Amniotic epithelial cell (primary cell): ENCODE measurements around the gene ANOS1.
"Not testable (repeated sequence)": the region's sequence is repeated elsewhere in the genome, so short reads cannot be mapped to it uniquely, and the experiment has no call there.

Experiments used
- DNase-seq: peaks from one replicate; pipeline ENCODE4 v3.0.0-alpha.2; 2010; ENCODE audit warnings: low read depth

The ANOS1 gene

DNA sequence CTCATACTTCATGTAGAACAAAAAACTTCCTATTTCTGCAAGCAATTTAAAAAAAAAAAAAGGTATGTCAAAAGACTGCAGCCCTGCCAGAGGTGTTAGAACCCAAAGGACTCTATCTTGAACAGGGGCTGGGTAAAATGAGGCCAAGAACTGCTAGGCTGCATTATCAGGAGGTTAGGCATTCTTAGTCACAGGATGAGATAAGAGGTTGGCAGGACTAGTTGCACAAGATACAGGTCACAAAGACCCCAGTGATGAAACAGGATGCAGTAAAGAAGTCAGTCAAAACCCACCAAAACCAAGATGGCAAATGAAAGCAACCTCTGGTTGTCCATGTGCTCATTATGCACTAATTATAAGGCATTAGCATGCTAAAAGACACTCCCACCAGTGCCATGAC is 104.1 kb downstream of the ANOS1 start:
- peak; percentile 37 for DNase-seq

DNA sequence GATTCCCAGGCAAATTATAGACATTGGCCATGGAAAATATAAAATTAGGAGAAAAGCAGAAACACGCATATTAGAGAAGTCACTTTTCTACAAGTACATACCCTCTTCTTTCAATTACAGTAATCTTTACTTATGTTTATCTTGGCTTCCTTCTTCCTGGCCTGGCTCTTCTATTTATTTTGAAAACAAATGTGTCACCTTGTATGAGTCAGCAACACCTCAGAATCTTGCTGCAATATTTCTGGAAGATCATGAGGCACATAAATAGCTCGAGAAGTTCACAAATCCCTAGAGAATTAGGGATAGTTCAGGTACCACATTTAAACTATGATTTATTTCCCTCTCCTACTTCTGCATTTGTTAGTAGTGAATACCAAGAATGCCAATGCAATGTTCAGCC is 124.6 kb downstream of the ANOS1 start:
- DNase-seq, result peak; percentile 50

DNA sequence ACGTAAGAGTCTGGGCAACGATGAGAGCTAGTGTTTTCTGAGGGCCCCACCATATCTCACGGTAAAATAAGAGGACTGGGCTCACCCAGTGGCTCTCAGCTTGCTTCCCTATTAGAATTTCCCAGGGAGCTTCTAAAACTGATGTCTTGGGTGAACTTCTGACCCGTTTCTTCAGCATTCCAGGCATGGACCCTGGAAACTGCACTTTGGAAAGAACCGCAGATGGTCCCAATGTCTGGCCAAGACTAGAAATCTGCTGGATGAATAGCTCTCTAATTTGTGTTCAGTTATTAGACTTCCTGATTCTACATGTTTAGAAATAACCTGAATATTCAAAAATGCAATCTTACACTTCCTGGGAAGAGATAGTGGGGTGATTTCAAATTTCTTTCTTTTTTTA is 127.8 kb downstream of the ANOS1 start:
- DNase-seq, result no peak

DNA sequence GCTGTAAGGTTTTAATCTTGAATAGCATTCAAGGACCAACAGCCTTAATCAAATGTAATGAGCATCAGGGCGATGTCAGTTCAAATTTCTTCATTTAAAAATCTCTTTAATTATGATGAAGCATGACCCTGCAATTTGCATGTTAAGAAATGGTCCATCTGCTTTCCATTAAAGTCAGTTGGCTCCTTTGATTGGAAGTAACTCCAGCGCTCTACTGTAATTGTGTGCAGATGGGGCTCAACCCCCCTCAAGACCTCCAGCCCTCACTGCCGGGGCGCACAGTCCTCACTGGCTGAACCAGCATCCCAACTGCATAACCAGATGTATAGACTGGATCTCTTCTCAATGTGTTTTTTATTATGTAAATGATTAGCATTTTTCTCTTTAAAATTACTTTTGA is 140.4 kb downstream of the ANOS1 start:
- DNase-seq, result no peak

DNA sequence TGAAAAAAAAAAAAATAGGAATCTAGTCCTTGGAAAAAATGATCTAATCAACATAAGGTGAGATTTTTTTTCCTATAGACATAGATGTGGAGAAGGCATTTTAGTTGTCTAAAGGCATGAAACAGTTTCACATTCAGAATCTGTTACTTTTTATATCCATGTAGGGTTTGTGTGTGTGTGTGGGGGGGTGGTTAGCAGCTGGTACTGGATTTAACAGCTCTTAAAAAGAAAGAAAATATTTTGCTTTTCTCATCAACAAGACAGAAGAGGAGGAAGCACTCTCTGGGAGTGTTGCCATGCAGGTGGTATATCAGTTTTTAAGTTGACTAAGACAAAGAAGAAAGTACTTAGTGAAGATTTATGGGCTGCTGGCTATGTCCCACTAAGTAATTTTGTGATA is 145.0 kb downstream of the ANOS1 start:
- DNase-seq, result no peak

DNA sequence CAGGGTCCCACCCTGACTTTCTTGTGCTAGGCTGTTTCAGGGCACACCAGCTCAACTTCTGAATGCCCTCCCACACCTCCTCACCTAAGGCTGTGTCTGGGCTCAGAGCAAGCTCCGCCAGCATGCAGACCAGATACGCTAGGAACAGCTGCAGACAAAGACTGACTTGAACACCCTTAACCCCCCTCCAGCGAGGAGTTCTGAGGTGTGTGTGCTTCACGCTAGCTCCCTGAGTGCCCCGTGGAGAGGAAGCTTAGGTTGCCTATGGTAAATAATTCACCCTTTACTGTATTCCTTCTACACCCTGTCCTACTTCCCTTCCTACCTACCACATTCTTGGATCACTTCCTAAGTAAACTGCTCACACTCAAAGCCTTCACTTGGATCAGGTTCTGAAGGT is 152.3 kb downstream of the ANOS1 start:
- no peak for DNase-seq

DNA sequence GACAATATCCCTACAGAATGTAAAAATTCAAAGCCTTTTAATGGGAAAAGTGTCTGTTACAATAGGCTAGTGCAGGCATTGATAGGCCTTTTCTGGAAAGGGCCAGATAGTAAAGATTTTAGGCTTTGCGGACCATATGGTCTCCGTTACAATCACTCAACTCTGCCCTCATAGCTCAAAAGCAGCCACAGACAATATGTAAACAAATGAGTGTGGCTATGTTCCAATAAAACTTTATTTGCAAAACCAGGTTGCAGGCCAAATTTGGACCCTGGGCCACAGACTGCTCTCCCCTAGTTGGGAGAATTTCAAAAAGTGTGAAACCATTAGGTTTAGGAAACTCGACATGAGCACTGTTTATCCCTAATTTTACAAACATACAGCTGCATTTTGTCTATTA is 155.1 kb downstream of the ANOS1 start:
- no peak for DNase-seq

DNA sequence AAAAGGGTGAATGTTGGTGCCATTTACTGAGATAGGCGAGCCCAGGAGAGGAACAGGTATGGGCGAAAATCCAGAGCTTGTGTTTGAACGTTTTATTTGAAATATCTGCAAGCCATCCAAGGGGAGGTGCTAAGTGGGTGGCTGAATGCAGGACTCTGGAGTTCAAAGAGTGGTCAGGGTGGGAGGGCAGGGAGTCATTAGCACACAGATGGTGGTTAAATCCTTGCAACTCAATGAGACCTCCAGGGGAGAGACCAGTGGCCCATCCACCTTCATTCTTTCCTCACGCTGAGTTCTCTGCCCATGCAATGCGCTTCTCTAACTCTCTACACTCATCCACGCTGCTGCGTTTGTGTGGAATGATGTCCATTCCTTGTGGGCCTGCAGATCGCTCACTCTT is 166.2 kb downstream of the ANOS1 start:
- DNase-seq, result no peak

DNA sequence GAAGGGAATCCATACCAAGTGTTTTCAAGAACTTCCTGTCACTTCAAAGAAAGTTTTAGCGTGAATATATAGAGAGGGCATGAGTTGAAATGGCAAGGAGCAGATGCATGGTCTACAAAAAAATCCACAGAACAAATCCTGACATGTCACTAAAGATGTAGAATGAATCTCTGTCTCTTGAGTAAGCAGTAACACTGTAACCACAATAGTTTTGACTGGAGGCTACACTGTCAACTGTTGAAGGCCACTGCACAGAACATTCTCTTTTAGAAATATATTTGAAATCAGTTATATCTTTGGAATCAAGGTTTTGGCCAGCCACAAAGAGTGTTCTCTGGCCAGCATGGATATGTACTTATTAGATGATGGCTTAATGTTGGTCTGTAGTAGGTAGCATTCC is 183.5 kb downstream of the ANOS1 start:
- peak; percentile 14 for DNase-seq

DNA sequence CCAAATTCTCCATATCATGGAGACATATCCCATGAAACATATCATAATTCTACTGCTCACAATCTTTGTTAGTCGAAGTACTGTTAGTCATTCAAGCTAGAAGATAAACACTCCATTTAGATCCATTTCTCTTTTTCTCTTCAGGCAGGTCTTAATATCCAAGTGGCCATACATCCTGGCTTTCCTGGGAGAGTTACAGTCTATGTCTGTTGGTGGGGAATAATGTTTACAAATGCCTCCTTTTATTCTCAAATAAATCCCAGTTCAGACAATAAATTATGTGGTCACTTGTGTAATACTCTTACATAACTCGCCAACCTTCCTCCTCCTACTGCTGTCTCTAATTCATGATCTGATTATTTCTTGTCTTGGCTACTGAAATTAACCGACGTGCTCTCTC is 185.2 kb downstream of the ANOS1 start:
- DNase-seq, result peak; percentile 32

DNA sequence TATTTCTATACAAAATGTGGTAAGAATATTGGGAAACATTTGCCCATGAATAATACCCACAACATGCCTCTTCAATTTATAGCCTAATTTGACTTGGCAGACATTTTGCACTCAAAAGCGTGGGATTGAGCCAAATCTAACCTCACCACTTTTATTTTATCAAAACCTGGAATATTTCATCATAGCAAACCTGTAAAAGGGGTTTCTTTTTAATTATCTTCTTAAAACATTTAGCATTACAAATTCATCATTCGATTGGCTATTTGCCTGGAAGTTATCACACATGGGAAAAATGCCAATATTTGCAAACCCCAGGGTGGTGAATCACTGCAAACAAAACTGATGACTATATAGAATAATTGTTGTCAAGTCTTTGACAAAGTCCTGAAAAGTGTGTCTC is 211.1 kb downstream of the ANOS1 start:
- DNase-seq, result peak; percentile 25

DNA sequence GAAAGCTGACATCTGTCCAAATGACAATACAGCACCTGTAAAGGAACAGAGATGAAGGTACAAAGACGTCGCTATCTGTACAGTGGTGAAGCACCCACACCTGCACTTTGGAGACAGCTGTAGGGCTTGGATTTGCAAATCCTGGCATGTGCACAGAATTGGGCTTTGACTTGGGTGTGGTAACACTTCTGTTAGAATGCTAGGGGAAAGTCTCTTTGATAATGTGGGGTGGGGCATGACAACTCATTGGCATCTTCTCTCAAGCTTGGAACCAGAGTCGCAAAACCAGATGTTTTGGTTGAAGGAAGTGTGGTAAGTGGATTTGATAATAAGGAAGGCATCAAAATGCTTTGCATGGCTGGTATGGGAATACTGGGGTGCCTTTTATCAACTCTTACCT is 211.8 kb downstream of the ANOS1 start:
- no peak for DNase-seq

DNA sequence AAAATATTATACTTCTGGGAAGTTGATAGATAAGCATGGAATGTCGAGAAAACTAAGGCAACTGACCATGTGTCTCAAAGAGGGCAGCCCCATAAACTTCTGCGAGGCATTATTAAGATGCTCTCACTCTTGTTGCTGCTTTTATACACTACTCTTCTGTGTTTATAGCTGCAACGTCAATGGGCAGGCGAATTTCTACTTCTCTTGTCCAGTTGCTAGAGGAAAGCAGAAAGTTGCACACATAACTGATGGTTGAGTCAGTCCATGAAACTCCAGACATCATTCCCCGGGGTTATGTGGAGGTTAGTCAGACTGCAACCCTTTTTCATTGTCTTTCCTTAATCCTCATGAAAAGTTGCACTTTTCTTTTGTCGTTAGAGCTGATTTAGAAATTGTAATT is 227.5 kb downstream of the ANOS1 start:
- peak; percentile 89 for DNase-seq

DNA sequence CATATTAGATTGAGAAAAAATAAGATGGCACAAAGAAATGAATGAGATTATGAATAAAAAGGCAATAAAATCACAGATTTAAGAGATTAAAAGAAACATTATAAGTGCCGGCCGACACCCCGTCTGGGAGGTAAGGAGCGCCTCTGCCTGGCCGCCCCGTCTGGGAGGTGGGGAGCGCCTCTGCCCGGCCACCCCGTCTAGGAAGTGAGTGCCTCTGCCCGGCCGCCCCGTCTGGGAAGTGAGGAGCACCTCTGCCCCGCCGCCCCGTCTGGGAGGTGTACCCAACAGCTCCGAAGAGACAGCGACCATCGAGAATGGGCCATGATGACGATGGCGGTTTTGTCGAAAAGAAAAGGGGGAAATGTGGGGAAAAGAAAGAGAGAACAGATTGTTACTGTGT is 229.8 kb downstream of the ANOS1 start:
- not testable (repeated sequence) for DNase-seq

DNA sequence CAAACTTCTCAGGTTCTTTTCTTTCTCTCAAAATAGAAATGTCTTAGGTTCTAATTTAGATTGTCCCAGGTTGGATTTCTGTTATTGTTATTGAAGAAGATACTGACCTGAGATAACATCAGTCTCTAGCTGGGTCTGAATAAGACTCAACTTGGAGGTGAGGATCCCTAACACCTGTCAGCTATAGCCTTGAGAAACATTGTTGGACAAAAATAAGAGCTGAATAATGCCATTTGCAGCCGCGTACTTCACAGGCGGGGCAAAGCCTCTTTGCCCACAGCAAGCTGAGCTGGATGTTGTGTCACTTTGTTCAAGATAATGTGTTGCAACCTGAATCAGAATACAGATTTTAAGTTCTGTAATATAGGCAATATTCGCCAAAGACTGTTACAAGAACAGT is 231.7 kb downstream of the ANOS1 start:
- no peak for DNase-seq

DNA sequence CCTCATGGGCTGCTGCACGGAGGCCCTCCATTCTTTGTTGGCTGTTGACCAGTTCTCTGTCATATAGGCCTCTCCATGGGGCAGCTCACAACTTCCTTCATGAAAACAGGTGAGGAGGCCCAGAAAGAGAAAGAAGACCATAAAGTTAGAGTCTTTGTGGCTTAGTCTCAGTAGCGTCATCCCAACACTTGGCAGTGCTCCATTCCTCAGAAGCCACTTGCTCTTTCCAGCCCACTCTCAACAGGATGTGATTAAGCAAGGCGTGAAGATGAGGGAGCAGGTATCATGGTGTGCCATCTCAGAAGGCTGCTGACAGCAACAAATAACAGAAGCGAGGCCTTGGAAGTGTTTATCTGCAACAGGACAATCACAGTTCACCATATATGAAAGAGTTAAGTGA is 236.9 kb downstream of the ANOS1 start:
- DNase-seq, result not testable (repeated sequence)

DNA sequence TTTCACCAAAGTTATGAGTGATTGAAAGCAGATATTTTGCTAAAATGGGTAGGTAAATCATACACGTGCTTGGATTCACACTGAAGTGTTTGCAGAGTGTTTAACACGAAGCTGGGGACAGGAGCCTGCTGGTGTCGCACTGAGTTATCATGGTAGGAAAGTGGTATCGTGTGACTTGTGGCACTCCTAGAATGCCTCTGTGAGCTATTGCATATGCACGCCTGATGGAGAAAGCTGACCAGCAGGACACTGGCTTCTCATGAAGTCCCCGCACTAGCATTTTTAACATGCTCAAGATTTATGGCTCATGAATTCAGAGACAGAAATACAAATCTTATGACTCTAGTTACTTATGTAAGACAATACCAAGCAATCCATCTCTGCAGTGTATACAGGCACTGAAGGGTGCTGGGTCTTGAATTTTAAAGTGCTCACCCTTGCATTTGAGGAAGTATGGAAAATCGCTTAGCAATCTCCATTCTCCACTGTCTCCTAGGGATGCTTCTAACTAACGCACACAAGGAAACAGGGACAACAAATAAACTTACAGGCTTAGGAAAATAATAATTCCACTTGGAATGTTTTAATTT is 247.5 kb downstream of the ANOS1 start:
- no peak for DNase-seq
